HG03097 (cell line): Measurements from ENCODE around the gene GALNT16.

Experiments
- ATAC-seq: cut with Tn5 transposase; IDR thresholded peaks from one replicate; pipeline ENCODE4 v1.9.1; 2021; ENCODE audit not compliant: unreplicated experiment, low FRiP score

GALNT16 gene

GRCh38 chr14:69315301-69315700, 55.3 kb downstream of the GALNT16 start:
- ATAC-seq: no peak

GRCh38 chr14:69316449-69317101, 56.6 kb downstream of the GALNT16 start:
- ATAC-seq: no peak

GRCh38 chr14:69317102-69317755, 57.3 kb downstream of the GALNT16 start:
- no peak for ATAC-seq

- ATAC-seq: no peak
These were observed 57.8 kb downstream of the GALNT16 start for GRCh38 chr14:69317780-69318179.

GRCh38 chr14:69318241-69318640, 58.3 kb downstream of the GALNT16 start:
- no peak for ATAC-seq

- ATAC-seq: no peak
These were observed 59.0 kb downstream of the GALNT16 start for GRCh38 chr14:69318901-69319475.

- no peak for ATAC-seq
These were observed 60.0 kb downstream of the GALNT16 start for GRCh38 chr14:69319911-69320310.

- ATAC-seq: no peak
These were observed 60.8 kb downstream of the GALNT16 start for GRCh38 chr14:69320581-69321365.

- ATAC-seq: no peak
These were observed 61.8 kb downstream of the GALNT16 start for GRCh38 chr14:69321601-69322330.

- ATAC-seq: no peak
These were observed 63.5 kb downstream of the GALNT16 start for GRCh38 chr14:69323266-69323998.

- no peak for ATAC-seq
These were observed 64.0 kb downstream of the GALNT16 start for GRCh38 chr14:69323999-69324282.

- no peak for ATAC-seq
These were observed 64.5 kb downstream of the GALNT16 start for GRCh38 chr14:69324341-69324931.

- ATAC-seq: no peak
These were observed 65.1 kb downstream of the GALNT16 start for GRCh38 chr14:69325086-69325485.

- no peak for ATAC-seq
These were observed 65.8 kb downstream of the GALNT16 start for GRCh38 chr14:69325646-69326265.

- ATAC-seq: no peak
These were observed 66.7 kb downstream of the GALNT16 start for GRCh38 chr14:69326611-69327010.

GRCh38 chr14:69327507-69327906, 67.5 kb downstream of the GALNT16 start:
- no peak for ATAC-seq

GRCh38 chr14:69328317-69328716, 68.4 kb downstream of the GALNT16 start:
- ATAC-seq: no peak

- no peak for ATAC-seq
These were observed 68.8 kb downstream of the GALNT16 start for GRCh38 chr14:69328765-69329164.

- no peak for ATAC-seq
These were observed 71.2 kb downstream of the GALNT16 start for GRCh38 chr14:69331206-69331605.
